ENCODE data around the gene CEMP1. TPM values are rescaled to one million over a fixed set of nuclear protein-coding genes. Genes with fewer than 3 reads are reported as not detected.

CEMP1 gene
- total and polyA plus RNA-seq, 8 donors = 0.12 to 1.2 (median 0.71) TPM

DNA sequence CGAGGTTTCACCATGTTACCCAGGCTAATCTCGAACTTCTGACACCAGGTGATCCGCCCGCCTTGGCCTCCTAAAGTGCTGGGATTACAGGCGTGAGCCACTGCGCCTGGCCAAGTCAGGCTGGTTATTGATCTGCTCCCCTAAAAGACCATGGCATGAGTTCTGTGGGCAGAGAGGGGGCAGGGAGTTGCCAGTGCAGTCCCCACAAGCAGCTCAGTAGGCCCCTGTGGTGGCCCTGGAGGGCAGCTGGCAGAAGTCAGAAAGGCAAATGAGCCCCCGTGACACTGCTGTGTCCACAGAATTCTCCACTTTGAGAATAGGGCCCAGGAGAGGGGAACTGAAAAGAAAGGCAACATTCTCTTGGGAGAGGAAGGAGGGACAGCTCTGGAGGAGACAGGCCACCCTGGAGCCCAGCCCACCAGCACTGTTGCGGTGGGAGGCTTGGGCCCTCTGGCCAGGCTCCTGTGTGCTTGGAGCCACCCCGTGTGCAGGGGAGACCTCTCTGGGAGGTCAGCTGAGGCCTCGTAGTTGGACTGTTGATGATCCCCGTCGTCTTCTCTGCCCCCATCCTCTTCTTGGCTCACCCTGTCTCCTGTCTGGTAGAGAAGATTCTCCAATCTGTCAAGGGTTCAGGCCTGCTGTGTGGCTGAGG, 13.1 kb downstream of the CEMP1 start:
- ATAC-seq = no peak
- peaks cover 15 to 38% (median 34%) of the 10 kb centered on the region in 3 donors for H3K4me1 ChIP-seq
- no peak overlapping the region for H3K4me3 ChIP-seq
- 62 to 66% methylated on average over 12 of the region's 12 CpGs for WGBS, 2 donors
- H3K36me3 ChIP-seq = no peaks in the 10 kb centered on the region
- intact Hi-C loops (cut with DNase I) = no loop called here
- TF ChIP-seq CTCF (IDR thresholded peaks at IDR 0.05) = no peak
- FAIRE-seq = no peak
- no peaks in the 10 kb centered on the region for H3K9me3 ChIP-seq
- H3K27me3 ChIP-seq = no peaks in the 10 kb centered on the region
- peak in 2 of 6 donors; percentile 36 to 58 for DNase-seq
- H3K27ac ChIP-seq = no peak overlapping the region

DNA sequence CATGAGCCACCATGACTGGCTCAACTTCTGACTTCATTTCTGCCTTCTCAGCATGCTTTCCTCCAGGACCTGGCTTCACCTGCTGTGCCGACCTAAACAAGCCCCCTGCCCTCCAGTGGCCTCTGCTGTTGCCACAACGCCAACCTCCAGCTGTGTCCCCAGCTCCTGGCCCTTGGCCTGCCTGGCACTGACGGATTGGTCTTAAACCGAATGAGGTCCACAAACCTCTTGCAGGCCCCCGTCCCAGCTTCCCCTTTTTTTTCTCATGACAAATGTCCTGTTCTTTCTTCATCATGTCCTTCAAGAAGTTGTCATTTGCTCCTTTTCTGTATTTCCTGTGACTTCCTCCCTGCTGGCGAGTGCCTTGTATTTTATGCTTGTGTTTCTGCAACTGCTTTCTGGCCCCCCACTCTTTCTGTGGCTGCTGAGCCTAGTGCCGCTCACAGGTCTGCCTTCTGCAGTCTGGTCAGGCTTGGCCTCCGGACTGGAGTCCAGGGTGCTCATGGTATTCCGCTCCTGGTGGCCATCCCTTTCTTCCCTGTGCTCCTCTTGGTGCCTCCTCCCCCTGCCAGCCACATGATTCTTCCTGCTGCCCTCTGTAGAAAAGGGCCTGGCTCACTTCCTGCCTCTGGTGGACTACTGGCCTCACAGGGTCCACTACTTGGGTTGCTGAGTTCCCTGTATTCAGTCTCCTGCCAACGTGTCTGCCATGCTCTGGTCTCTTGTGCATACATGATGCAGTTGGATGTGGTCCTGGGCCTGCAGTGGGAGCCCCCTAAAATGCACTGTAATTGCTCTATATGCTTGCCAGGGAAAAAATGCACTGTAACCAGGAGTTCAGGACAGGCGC, 14.6 kb downstream of the CEMP1 start:
- H3K4me1 ChIP-seq = peaks cover 24 to 44% (median 40%) of the 10 kb centered on the region in 3 donors
- no peaks in the 10 kb centered on the region for H3K9me3 ChIP-seq
- 39 to 49% methylated on average over 11 of the region's 11 CpGs for WGBS, 2 donors
- intact Hi-C loops (cut with DNase I) = no loop called here
- H3K4me3 ChIP-seq = peak overlapping the region in 2 of 4 donors; percentile 8 to 91
- FAIRE-seq (no peak), DNase-seq (peak in 3 of 6 donors; percentile 12 to 40 (median 37)), ATAC-seq (no peak)
- no peak for TF ChIP-seq CTCF (IDR thresholded peaks at IDR 0.05)
- no peaks in the 10 kb centered on the region for H3K27me3 ChIP-seq
- peak overlapping the region in 2 of 4 donors; percentile 96 for H3K27ac ChIP-seq
- H3K36me3 ChIP-seq = no peaks in the 10 kb centered on the region

GRCh38 chr16:2515180-2515851, 15.9 kb downstream of the CEMP1 start:
- DNase-seq = peak in 3 of 6 donors; percentile 18 to 63 (median 30)
- no peak for ATAC-seq
- H3K36me3 ChIP-seq = no peaks in the 10 kb centered on the region
- peak overlapping the region; percentile 68 to 97 (median 81) for H3K4me3 ChIP-seq
- peaks cover 24 to 40% (median 40%) of the 10 kb centered on the region in 3 donors for H3K4me1 ChIP-seq
- TF ChIP-seq CTCF (IDR thresholded peaks at IDR 0.05) = no peak
- no peaks in the 10 kb centered on the region for H3K9me3 ChIP-seq
- FAIRE-seq = no peak
- intact Hi-C loops (cut with DNase I) = no loop called here
- no peaks in the 10 kb centered on the region for H3K27me3 ChIP-seq
- peak overlapping the region; percentile 96 to 98 (median 96) for H3K27ac ChIP-seq
- 10 to 15% methylated on average over 14 of the region's 14 CpGs for WGBS, 2 donors

GRCh38 chr16:2514333-2515179, 16.7 kb downstream of the CEMP1 start:
- Histone ChIP-seq H3K4me1 (peaks cover 24 to 37% (median 37%) of the 10 kb centered on the region in 3 donors), H3K9me3 (no peaks in the 10 kb centered on the region), H3K27ac (peak overlapping the region; percentile 96 to 98 (median 96)), H3K36me3 (no peaks in the 10 kb centered on the region), H3K27me3 (no peaks in the 10 kb centered on the region), H3K4me3 (peak overlapping the region; percentile 68 to 97 (median 81))
- no peak for TF ChIP-seq CTCF (IDR thresholded peaks at IDR 0.05)
- 1% methylated on average over 31 to 63 of the region's 63 CpGs for WGBS, 2 donors
- intact Hi-C loops (cut with DNase I) = no loop called here
- peak in 3 of 4 donors; percentile 1 to 6 (median 3) for ATAC-seq
- DNase-seq = peak in 5 of 6 donors; percentile 45 to 82 (median 70)
- no peak for FAIRE-seq
